Common myeloid progenitor, CD34-positive (primary cell): ENCODE results near the gene STX8.

Experiments used
- CTCF ChIA-PET: fragments of 350-600 bp; sonication (Branson Sonifier 250); formaldehyde crosslinking; loops from one replicate; lab custom pipeline; 2021; ENCODE audit warnings: antibody characterized with exemption; lab: Charles Lee
- POLR2A ChIA-PET: fragments of 350-600 bp; sonication (Branson Sonifier 250); formaldehyde crosslinking; loops from one replicate; lab custom pipeline; 2021; ENCODE audit warnings: antibody characterized with exemption; lab: Charles Lee
- DNase-seq, 3 donors: peaks; one replicate each; pipeline versions ENCODE4 v3.0.0 to v3.0.0-alpha.2; 2013
- H3K27ac ChIP-seq, 2 experiments: 1 replicate in 1 of 2; 2 replicates in 1 of 2; pipeline ENCODE4 v1.7.0; 2013; ENCODE audit warnings: inconsistent platforms in 2 of 2, low read length in 2 of 2, mild to moderate bottlenecking in 2 of 2, low read depth in 1 of 2, moderate library complexity in 1 of 2; ENCODE audit not compliant: severe bottlenecking in 2 of 2, insufficient read depth in 1 of 2, poor library complexity in 1 of 2
- H3K27me3 ChIP-seq, 5 experiments: replicated peaks in 2 of 5; 1 replicate in 3 of 5; 2 replicates in 2 of 5; pipeline versions ENCODE4 v1.6.1 to v1.7.0; 2013; ENCODE audit warnings: low read length in 4 of 5, mild to moderate bottlenecking in 2 of 5, moderate library complexity in 2 of 5, inconsistent platforms in 1 of 5; ENCODE audit not compliant: insufficient read depth in 5 of 5, control insufficient read depth in 4 of 5
- H3K36me3 ChIP-seq, 4 experiments: 1 replicate in 2 of 4; 2 replicates in 2 of 4; pipeline versions ENCODE4 v1.6.1 to v1.7.0; 2013; ENCODE audit warnings: low read length in 3 of 4, control low read depth in 1 of 4, mild to moderate bottlenecking in 1 of 4; ENCODE audit not compliant: control insufficient read depth in 4 of 4, insufficient read depth in 4 of 4
- H3K4me1 ChIP-seq, 4 experiments: 1 replicate in 3 of 4; 2 replicates in 1 of 4; pipeline versions ENCODE4 v1.6.1 to v1.7.1; 2013; ENCODE audit warnings: low read length in 3 of 4, mild to moderate bottlenecking in 3 of 4, control low read depth in 1 of 4, inconsistent platforms in 1 of 4, moderate library complexity in 1 of 4; ENCODE audit not compliant: control insufficient read depth in 4 of 4, insufficient read depth in 4 of 4; ENCODE audit errors: control extremely low read depth in 1 of 4
- H3K4me3 ChIP-seq, 7 experiments: 1 replicate in 4 of 7; 2 replicates in 3 of 7; pipeline versions ENCODE4 v1.5.1 to v1.7.0; 2013; ENCODE audit warnings: mild to moderate bottlenecking in 7 of 7, low read length in 6 of 7, moderate library complexity in 6 of 7, inconsistent platforms in 2 of 7, low read depth in 2 of 7, control low read depth in 1 of 7; ENCODE audit not compliant: insufficient read depth in 4 of 7, control insufficient read depth in 1 of 7; ENCODE audit errors: extremely low read depth in 1 of 7
- H3K9me3 ChIP-seq, 5 experiments: 1 replicate in 4 of 5; 2 replicates in 1 of 5; pipeline versions ENCODE4 v1.6.1 to v1.7.1; 2013; ENCODE audit warnings: low read length in 4 of 5, mild to moderate bottlenecking in 2 of 5, inconsistent platforms in 1 of 5, low read depth in 1 of 5, moderate library complexity in 1 of 5; ENCODE audit not compliant: control insufficient read depth in 4 of 5, insufficient read depth in 2 of 5; ENCODE audit errors: control extremely low read depth in 1 of 5
- WGBS: methylation state at CpG from one replicate; pipeline ENCODE4 v1.1.5; 2013; ENCODE audit not compliant: insufficient coverage; 5-methylcytosine and 5-hydroxymethylcytosine counted together

Gene STX8

GRCh38 chr17:9287306-9287705, 288.3 kb downstream of the STX8 start:
- H3K9me3 ChIP-seq, result no peaks in the 10 kb centered on the region
- ChIA-PET POLR2A (no interaction called here), CTCF (interaction anchor here (0.6 to 1.8 kb wide), 3 partner anchors 119 to 289 kb away, joined by 3 to 4 read pairs (median 4); no protein-coding TSS in a partner anchor)
- peaks cover 0 to 20% (median 12%) of the 10 kb centered on the region in 4 experiments for H3K4me1 ChIP-seq
- no CpG with 5 or more reads among the region's 2 CpGs for WGBS
- H3K27ac ChIP-seq, result no peak overlapping the region
- H3K27me3 ChIP-seq, result no peaks in the 10 kb centered on the region
- H3K36me3 ChIP-seq, result no peaks in the 10 kb centered on the region
- H3K4me3 ChIP-seq, result no peak overlapping the region
- DNase-seq, result no peak

DNA sequence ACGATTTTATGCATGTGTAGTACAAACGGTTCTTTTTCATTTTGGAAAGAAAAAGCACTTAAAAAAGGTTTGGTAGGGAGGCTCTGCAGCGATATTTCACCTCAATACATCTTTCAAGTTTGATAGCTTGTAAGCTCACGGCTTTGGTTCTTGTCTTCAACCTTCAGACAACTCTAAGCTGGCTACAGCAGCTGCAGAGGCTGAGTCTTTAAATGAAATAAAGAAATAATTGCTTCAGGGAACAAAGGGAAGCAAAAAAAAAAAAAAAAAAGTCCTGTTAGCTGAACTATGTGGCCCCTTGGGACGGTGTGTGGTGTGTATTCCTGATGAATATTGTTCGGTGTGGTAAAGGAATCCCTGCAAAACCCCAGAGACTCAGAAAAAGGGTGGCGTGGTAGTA, 289.2 kb downstream of the STX8 start:
- no peaks in the 10 kb centered on the region for H3K36me3 ChIP-seq
- no peak overlapping the region for H3K4me3 ChIP-seq

DNA sequence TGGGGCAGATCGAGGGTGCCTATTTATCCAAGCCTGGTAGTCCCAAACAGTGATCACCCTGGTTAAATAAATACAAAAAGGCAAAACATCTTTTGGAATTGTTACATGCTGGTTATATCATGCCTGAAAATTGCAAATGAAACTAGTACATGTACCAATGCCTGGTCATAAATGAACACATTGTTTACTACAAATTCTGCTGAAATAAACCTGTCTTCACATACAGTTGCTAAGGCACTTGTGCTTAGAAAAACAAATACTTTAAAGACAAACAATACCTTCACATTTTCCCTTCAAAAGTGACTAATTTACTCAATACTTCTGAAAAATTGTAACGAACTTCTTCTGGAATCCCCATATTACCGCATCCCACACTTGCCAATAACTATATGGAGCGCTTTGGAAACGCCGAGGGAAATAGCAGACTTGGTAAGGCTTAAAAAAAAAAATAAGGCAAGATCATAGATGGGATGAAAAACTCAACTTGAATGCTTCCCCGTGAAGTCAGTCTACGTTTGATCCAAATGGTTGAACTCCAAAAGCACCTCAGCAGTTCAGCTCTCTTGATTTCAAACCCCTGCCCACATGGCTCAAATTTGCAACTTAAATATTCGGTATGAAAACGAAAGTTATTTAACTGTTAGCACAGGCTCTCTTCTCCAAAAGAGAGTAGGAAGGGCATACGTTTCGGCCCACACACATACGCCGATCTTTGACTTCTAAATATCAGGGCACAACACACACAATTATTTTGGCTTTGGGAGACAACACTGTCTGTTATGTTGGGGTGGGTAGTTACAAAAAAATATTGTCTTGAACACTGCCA, 289.8 kb downstream of the STX8 start:
- no peak overlapping the region for H3K27ac ChIP-seq

More for the DNA sequence above, 289.2 kb downstream of the STX8 start:
- no peak for DNase-seq
- 89% methylated on average over 6 of the region's 7 CpGs for WGBS
- H3K4me1 ChIP-seq, result peaks cover 0 to 14% (median 7%) of the 10 kb centered on the region in 4 experiments
- ChIA-PET CTCF (interaction anchor here (0.6 to 1.8 kb wide), 3 partner anchors 11 to 289 kb away, joined by 3 to 4 read pairs (median 4); no protein-coding TSS in a partner anchor), POLR2A (no interaction called here)
- H3K27me3 ChIP-seq, result no peaks in the 10 kb centered on the region
- H3K9me3 ChIP-seq, result no peaks in the 10 kb centered on the region
- H3K27ac ChIP-seq, result no peak overlapping the region

GRCh38 chr17:9284884-9285283, 290.7 kb downstream of the STX8 start:
- Histone ChIP-seq H3K9me3 (no peaks in the 10 kb centered on the region), H3K27ac (no peak overlapping the region), H3K36me3 (no peaks in the 10 kb centered on the region), H3K4me3 (no peak overlapping the region), H3K4me1 (peaks cover 0 to 9% (median 2%) of the 10 kb centered on the region in 4 experiments), H3K27me3 (no peaks in the 10 kb centered on the region)
- ChIA-PET CTCF (no interaction called here), POLR2A (no interaction called here)
- WGBS, result 88% methylated on average over 4 of the region's 4 CpGs
- DNase-seq, result no peak

More for the DNA sequence above, 289.8 kb downstream of the STX8 start:
- ChIA-PET CTCF (interaction anchor here (0.6 to 1.8 kb wide), 3 partner anchors 11 to 288 kb away, joined by 3 to 4 read pairs (median 4); no protein-coding TSS in a partner anchor), POLR2A (no interaction called here)
- no peaks in the 10 kb centered on the region for H3K27me3 ChIP-seq
- H3K9me3 ChIP-seq, result no peaks in the 10 kb centered on the region
- no peaks in the 10 kb centered on the region for H3K36me3 ChIP-seq
- peaks cover 0 to 14% (median 7%) of the 10 kb centered on the region in 4 experiments for H3K4me1 ChIP-seq
- 97% methylated on average over 7 of the region's 14 CpGs for WGBS
- DNase-seq, result no peak
- H3K4me3 ChIP-seq, result no peak overlapping the region

GRCh38 chr17:9283909-9284308, 291.7 kb downstream of the STX8 start:
- no CpG with 5 or more reads among the region's 2 CpGs for WGBS
- POLR2A ChIA-PET, result no interaction called here
- CTCF ChIA-PET, result no interaction called here
- no peaks in the 10 kb centered on the region for H3K9me3 ChIP-seq
- H3K36me3 ChIP-seq, result no peaks in the 10 kb centered on the region
- no peak for DNase-seq
- no peaks in the 10 kb centered on the region for H3K27me3 ChIP-seq
- H3K4me3 ChIP-seq, result no peak overlapping the region
- H3K4me1 ChIP-seq, result no peaks in the 10 kb centered on the region
- H3K27ac ChIP-seq, result no peak overlapping the region

DNA sequence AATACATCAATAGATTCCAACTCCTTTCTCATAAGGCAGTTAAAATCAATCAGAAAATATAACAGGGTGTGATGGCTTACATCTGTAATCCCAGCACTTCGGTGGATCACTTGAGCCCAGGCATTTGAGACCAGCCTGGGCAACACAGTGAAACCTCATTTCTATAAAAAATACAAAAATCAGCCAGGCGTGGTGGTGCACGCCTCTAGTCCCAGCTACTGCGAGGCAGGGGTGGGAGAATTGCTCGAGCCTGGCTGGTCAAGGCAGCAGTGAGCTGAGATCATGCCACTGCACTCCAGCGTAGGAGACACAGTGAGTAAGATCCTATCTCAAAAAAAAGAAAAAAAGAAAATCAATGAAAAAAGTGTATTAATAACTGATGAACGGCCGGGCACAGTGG, 295.7 kb downstream of the STX8 start:
- no peak for DNase-seq
- Histone ChIP-seq H3K9me3 (peaks cover 0 to 3% (median 0%) of the 10 kb centered on the region in 5 experiments), H3K36me3 (no peaks in the 10 kb centered on the region), H3K27me3 (no peaks in the 10 kb centered on the region), H3K4me3 (no peak overlapping the region), H3K4me1 (no peaks in the 10 kb centered on the region), H3K27ac (no peak overlapping the region)
- ChIA-PET CTCF (interaction anchor here (1.0 kb wide), 1 partner anchor 12 kb away, joined by 3 read pairs; no protein-coding TSS in a partner anchor), POLR2A (no interaction called here)
- WGBS, result 92% methylated on average over 7 of the region's 8 CpGs

- DNase-seq, result no peak
- Histone ChIP-seq H3K27ac (no peak overlapping the region), H3K27me3 (no peaks in the 10 kb centered on the region), H3K4me3 (no peak overlapping the region), H3K4me1 (no peaks in the 10 kb centered on the region), H3K36me3 (no peaks in the 10 kb centered on the region), H3K9me3 (peaks cover 0 to 3% (median 0%) of the 10 kb centered on the region in 5 experiments)
- ChIA-PET CTCF (interaction anchor here (1.0 to 2.6 kb wide), 2 partner anchors 17 to 18 kb away, joined by 3 to 10 read pairs; no protein-coding TSS in a partner anchor), POLR2A (no interaction called here)
- 98% methylated on average over 7 of the region's 9 CpGs for WGBS
Measured at GRCh38 chr17:9274973-9275372, 300.6 kb downstream of the STX8 start.
